K562 (cell line): ENCODE data around the gene CIART. TPM values are rescaled to one million over a fixed set of nuclear protein-coding genes. Genes with fewer than 3 reads are reported as not detected.
A peak's percentile ranks its signal among the peaks of the same experiment; 100 is the strongest.

ENCODE experiments used
- CAMTA2 ChIP-seq: fragments of 250-450 bp; sonication (Bioruptor Pico); conservative IDR thresholded peaks from 2 replicates; pipeline ENCODE4 v1.5.1; 2022
- CCNT2 ChIP-seq: IDR thresholded peaks from 2 replicates; pipeline ENCODE4 v1.6.1; 2011; ENCODE audit warnings: borderline replicate concordance, low read depth, mild to moderate bottlenecking, moderate library complexity, mixed read lengths, low read length; ENCODE audit not compliant: insufficient read length; ENCODE audit errors: extremely low read depth
- CREBBP ChIP-seq: IDR thresholded peaks from one replicate; pipeline ENCODE4 v1.6.1; 2012; ENCODE audit warnings: low read depth, mild to moderate bottlenecking, control low read depth, inconsistent platforms, low read length
- ETS1 ChIP-seq: conservative IDR thresholded peaks from 2 replicates; pipeline ENCODE4 v1.6.1; 2011; ENCODE audit warnings: low read depth, mild to moderate bottlenecking, low read length; ENCODE audit not compliant: control insufficient read depth
- HLTF ChIP-seq: fragments of 450-650 bp; IDR thresholded peaks from 2 replicates; pipeline ENCODE4 v1.6.1; 2016
- MAFG ChIP-seq: fragments of 450-650 bp; conservative IDR thresholded peaks from 2 replicates; pipeline ENCODE4 v1.6.1; 2016; ENCODE audit warnings: missing genetic modification characterization, missing compliant biosample characterization
- MCM5 ChIP-seq: fragments of 450-650 bp; IDR thresholded peaks from 2 replicates; pipeline ENCODE4 v1.6.1; 2016; ENCODE audit warnings: low read depth
- MYC ChIP-seq, 2 experiments: fragments of 250-450 bp in 1 of 2; sonication (Bioruptor Pico) in 1 of 2; IDR thresholded peaks; 2 replicates each; pipeline versions ENCODE4 v1.5.1 to v1.6.1; 2012 to 2021; ENCODE audit warnings: low read depth in 2 of 2, borderline replicate concordance in 1 of 2, improper control_type of control experiment in 1 of 2, low read length in 1 of 2, mild to moderate bottlenecking in 1 of 2, moderate library complexity in 1 of 2
- NCOA4 ChIP-seq: fragments of 450-650 bp; IDR thresholded peaks from 2 replicates; pipeline ENCODE4 v1.6.1; 2018; ENCODE audit warnings: mild to moderate bottlenecking; ENCODE audit not compliant: partially characterized antibody
- PBX2 ChIP-seq, 2 experiments: IDR thresholded peaks in 1 of 2; conservative IDR thresholded peaks in 1 of 2; 2 replicates each; pipeline ENCODE4 v1.6.1; 2016; ENCODE audit warnings: low read depth in 2 of 2, mild to moderate bottlenecking in 1 of 2, missing compliant biosample characterization in 1 of 2, missing genetic modification characterization in 1 of 2, moderate library complexity in 1 of 2
- POLR3A ChIP-seq: IDR thresholded peaks from 2 replicates; pipeline ENCODE4 v1.6.1; 2011; ENCODE audit warnings: borderline replicate concordance, mild to moderate bottlenecking, moderate library complexity; ENCODE audit not compliant: insufficient read length, insufficient read depth; ENCODE audit errors: extremely low read depth
- PRDM10 ChIP-seq: fragments of 450-650 bp; IDR thresholded peaks from 2 replicates; pipeline ENCODE4 v1.6.1; 2018; ENCODE audit not compliant: partially characterized antibody
- TCF3 ChIP-seq: sonication (generic); formaldehyde crosslinking; IDR thresholded peaks from 2 replicates; pipeline ENCODE4 v1.4.0; 2020; ENCODE audit warnings: mild to moderate bottlenecking, missing genetic modification reagents
- TCF7L2 ChIP-seq: fragments of 150-350 bp; IDR thresholded peaks from 2 replicates; pipeline ENCODE4 v1.6.1; 2016; ENCODE audit warnings: low read depth, mild to moderate bottlenecking, low read length, moderate library complexity
- TCFL5 ChIP-seq: fragments of 250-450 bp; sonication (Bioruptor Pico); conservative IDR thresholded peaks from 2 replicates; pipeline ENCODE4 v1.6.1; 2021; ENCODE audit warnings: mild to moderate bottlenecking, moderate library complexity, matching md5 sums
- ZNF133 ChIP-seq: fragments of 250-450 bp; sonication (Bioruptor Pico); IDR thresholded peaks from 2 replicates; pipeline ENCODE4 v1.4.0; 2020; ENCODE audit warnings: mild to moderate bottlenecking
- ZNF143 ChIP-seq: sonication (generic); formaldehyde crosslinking; IDR thresholded peaks from 2 replicates; pipeline ENCODE4 v1.9.0; 2022; ENCODE audit warnings: mild to moderate bottlenecking, missing genetic modification reagents
- ZNF561 ChIP-seq: fragments of 450-650 bp; formaldehyde crosslinking; conservative IDR thresholded peaks from 2 replicates; pipeline ENCODE4 v1.4.0; 2020; ENCODE audit warnings: mild to moderate bottlenecking, moderate library complexity
- ZNF668 ChIP-seq: fragments of 250-450 bp; sonication (Bioruptor Pico); IDR thresholded peaks from 2 replicates; pipeline ENCODE4 v1.8.0; 2022; ENCODE audit warnings: mild to moderate bottlenecking, inconsistent platforms
- ZNF699 ChIP-seq: fragments of 250-450 bp; sonication (Bioruptor Pico); IDR thresholded peaks from 2 replicates; pipeline ENCODE4 v1.8.0; 2021; ENCODE audit warnings: mild to moderate bottlenecking, moderate library complexity; ENCODE audit not compliant: insufficient replicate concordance
- polyA plus RNA-seq, 8 experiments: library from polyadenylated mRNA; depleted of rRNA in 4 of 8; stranded (reverse) in 5 of 8; unstranded in 3 of 8; fragments of >200 nt; fragmentation: Nextera tagmentation in 2 of 8; fragmentation: Illumina TruSeq in 1 of 8; extraction: Ambion mirVana in 2 of 8; extraction: Trizol in 1 of 8; gene quantifications; 2 replicates each; pipeline versions ENCODE4 v1.2.1 to v1.2.3, GENCODE V29; 2011 to 2014; ENCODE audit warnings: inconsistent platforms in 1 of 8, missing spikeins in 1 of 8
- total RNA-seq, 7 experiments: library from RNA; depleted of rRNA in 6 of 7; stranded (reverse); fragments of >200 nt in 6 of 7; fragmentation: Illumina TruSeq in 2 of 7; extraction: Trizol in 2 of 7; gene quantifications; 2 replicates each; pipeline versions ENCODE4 v1.2.1 to v1.2.3, GENCODE V29; 2011 to 2021; ENCODE audit warnings: low replicate concordance in 1 of 7

The CIART gene
- total and polyA plus RNA-seq, 9 of the 15 experiments (the other 6 are each of a cell fraction or from before 2014, with no cell fraction given), result 0.07 to 0.35 (median 0.19) TPM; not detected in 2

- TF ChIP-seq PBX2 (CRISPR knock-in tag; IDR thresholded peaks at IDR 0.05; ENCODE audit: low read depth) (no peak), PBX2 (tag; conservative IDR thresholded peaks at IDR 0.05; ENCODE audit: low read depth) (no peak), MYC (IDR thresholded peaks at IDR 0.05; ENCODE audit: low read depth, low read length) (peak; percentile 75), MYC (CRISPR knock-in tag; IDR thresholded peaks at IDR 0.05; ENCODE audit: borderline replicate concordance, low read depth) (0 out of 2 replicates have a peak, but pooled peaks have one; percentile 37), ZNF668 (CRISPR knock-in tag) (no peak), ETS1 (no peak), HLTF (no peak), NCOA4 (no peak), CAMTA2 (CRISPR knock-in tag) (no peak), POLR3A (no peak), ZNF143 (no peak), CREBBP (no peak), TCF3 (no peak), ZNF561 (no peak), ZNF133 (CRISPR knock-in tag) (peak; percentile 71; the same call in 1 of the 2 replicates), TCF7L2 (no peak), MCM5 (no peak), MAFG (no peak), TCFL5 (CRISPR knock-in tag) (no peak), PRDM10 (peak; percentile 29), ZNF699 (no peak), CCNT2 (no peak)
These were observed 47.6 kb upstream of the CIART start (continued) for GRCh38 chr1:150234566-150235293.
